HUDEP-2 (cell line): ENCODE results near the gene ADGRL3.
"Not testable (repeated sequence)": the region's sequence is repeated elsewhere in the genome, so short reads cannot be mapped to it uniquely, and the experiment has no call there.

Experiments used
- DNase-seq, 76 experiments: peaks; one replicate each; lab custom pipeline; 2025; ENCODE audit not compliant: unreplicated experiment in 76 of 76; lab: John Stamatoyannopoulos, UW

Gene ADGRL3

DNA sequence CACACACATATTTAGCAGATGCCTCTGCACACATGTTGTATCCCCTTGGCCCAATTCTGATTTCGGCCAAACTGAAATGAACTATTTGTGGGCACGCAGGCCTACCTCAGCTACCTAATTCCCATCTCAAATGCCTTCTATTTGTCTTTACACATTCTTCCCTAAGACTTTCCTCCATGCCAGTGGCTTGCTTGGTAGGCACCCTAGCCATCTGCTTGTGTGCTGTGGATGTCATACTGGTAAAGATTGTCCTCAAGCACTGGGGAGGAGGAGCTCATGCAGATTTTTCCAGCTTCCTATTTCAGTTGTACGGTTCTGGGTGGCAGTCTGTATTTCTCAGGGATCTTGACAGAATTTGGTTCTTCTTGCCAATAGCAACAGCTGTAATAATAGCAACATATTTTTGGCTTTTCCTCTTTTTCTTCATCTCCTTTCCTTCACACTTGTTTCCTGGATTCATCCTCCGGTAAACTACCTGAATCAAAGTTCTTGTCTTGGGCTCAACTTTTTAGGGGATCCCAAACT, 514.3 kb downstream of the ADGRL3 start:
- no peak for DNase-seq

DNA sequence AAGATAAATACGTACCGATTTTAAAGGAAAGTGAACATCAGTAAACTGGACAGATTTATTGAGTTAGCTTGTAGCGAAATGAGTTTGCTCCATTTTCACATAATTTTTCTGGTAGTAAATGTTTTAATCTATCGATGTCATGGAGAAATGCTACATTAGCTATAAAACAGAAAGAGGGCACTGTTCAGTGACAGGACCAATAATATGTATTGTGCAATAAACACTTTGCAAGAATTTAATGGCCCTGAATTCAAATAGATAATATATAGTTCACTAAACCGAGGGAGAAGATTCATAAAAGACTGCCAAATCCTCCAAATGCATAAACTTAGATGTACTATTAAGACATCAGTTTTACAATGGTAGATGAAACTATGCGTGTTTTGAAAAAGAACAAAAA, 516.3 kb downstream of the ADGRL3 start:
- no peak for DNase-seq

DNA sequence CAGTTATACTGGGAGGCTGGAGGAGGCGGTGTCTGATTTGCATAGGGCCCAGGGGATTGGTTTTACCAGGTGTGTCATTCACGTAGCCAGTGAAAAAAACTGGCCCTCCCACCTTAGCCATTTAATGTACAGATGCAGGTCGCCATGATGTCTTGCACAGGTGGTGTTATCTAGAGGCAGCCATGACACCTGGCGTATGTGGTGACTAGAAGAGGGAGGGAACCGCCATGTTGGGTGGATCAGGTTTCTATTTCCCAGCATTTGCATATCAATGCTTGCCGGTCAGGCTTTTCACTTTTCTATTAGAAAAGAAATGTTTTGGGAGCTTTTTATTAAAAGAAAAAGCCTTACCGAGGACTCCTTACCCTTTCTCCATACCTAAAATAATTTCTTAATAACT, 523.4 kb downstream of the ADGRL3 start:
- no peak for DNase-seq

DNA sequence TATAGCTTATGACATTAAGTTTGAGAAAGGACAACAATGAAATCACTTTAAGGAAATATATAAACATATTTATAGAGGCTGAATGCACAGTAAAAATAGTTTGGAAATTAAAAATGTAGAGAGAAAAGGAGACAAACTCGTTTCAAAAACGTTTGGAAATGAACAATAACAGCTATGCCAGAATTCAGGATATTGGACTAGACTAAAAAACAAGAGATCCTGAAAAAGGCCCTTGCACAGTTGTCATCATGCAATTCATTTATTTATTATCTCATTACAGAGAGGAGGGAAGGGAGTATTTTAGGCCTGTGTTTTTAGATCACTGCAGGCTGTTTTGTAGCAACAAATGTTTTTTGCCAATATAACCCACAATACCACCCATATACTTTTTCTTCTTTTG, 527.2 kb downstream of the ADGRL3 start:
- DNase-seq = no peak

- DNase-seq = no peak
These were observed 534.3 kb downstream of the ADGRL3 start for GRCh38 chr4:61734409-61734808.

- no peak for DNase-seq
These were observed 539.8 kb downstream of the ADGRL3 start for GRCh38 chr4:61739887-61740286.

- no peak for DNase-seq
These were observed 540.8 kb downstream of the ADGRL3 start for GRCh38 chr4:61740886-61741285.

DNA sequence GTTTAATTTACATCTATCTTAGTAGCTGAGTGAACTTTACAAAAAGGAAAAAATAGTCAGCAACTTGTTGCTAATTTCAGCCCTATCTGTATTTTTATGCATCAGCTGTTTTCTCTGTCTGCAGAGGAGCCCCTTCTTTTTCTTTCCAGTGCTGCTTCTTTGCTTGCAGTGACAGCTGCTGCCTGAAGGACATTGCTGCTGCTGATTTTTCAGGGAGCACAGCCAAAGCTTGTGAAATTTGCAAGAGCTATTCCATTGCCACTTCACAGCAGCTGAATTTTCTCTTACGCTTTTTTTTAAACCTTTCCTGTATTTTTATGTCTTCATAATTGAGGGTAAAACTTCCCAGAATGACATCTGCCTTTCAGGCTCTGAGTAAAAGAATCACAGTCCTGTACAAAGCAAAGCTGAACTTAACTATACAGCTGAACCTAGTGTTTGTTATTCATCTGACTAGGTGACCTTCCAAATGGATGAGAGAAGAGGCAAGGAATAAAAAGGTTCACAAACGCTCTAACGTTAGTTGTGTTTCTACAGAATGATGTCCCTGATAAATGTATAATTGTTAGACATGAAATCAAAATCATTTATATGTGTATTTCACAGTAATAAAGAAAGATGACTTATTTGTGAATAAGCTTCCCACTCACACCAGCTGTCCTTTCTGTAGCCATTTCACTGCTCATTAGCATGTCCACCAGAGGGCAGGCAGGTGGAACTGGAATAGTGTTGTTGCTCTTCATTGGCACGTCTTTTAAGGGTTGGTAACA, 541.4 kb downstream of the ADGRL3 start:
- peak in 12 of 76 experiments; percentile 1 to 36 (median 18) for DNase-seq

- no peak for DNase-seq
These were observed 550.7 kb downstream of the ADGRL3 start for GRCh38 chr4:61750810-61751209.

DNA sequence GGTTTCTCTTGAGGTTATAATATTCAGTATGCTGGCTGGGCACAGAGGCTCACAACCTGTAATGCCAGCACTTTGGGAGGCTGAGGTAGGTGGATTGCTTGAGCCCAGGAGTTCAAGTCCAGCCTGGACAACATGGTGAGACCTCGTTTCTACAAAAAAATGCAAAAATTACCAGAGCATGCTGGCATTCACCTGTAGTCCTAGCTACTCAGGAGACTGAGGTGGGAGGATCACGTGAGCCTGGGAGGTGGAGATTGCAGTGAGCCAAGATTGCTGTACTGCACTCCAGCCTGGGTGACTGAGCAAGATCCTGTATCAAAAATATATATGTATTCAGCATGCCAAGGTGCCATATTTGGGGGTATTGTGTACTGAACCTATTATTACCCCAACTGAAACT, 552.5 kb downstream of the ADGRL3 start:
- no peak for DNase-seq

DNA sequence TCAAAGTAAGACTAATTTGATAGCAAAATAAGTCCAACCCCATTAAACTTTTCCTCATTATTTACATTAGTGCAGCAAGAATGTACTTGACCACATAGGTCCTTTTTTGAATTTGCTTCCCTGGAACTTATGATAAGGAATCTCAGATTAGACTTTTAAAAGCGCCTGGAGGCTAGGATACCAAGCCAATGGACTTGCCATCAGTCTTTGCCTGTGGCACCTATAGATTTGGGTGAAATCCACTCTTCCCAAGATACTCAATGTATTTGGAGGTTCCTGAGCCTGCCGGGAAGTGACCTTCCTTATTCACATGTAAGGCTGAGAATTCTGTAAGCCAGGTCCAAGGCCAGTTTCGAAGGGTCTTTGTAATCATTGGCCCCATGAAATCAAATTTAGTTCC, 553.6 kb downstream of the ADGRL3 start:
- no peak for DNase-seq

DNA sequence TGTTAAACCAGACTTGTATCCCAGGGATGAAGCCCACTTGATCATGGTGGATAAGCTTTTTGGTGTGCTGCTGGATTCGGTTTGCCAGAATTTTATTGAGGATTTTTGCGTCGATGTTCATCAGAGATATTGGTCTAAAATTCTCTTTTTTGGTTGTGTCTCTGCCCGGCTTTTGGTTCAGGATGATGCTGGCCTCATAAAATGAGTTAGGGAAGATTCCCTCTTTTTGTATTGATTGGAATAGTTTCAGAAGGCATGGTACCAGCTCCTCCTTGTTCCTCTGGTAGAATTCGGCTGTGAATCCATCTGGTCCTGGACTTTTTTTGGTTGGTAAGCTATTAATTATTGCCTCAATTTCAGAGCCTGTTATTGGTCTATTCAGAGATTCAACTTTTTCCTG, 556.8 kb downstream of the ADGRL3 start:
- not testable (repeated sequence) for DNase-seq

- not testable (repeated sequence) for DNase-seq
These were observed 557.9 kb downstream of the ADGRL3 start for GRCh38 chr4:61757983-61758382.

DNA sequence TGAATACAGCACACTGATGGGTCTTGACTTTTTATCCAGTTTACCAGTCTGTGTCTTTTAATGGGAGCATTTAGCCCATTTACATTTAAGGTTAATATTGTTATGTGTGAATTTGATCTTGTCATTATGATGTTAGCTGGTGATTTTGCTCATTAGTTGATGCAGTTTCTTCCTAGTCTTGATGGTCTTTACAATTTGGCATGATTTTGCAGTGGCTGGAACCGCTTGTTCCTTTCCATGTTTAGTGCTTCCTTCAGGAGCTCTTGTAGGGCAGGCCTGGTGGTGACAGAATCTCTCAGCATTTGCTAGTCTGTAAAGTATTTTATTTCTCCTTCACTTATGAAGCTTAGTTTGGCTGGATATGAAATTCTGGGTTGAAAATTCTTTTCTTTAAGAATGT, 558.5 kb downstream of the ADGRL3 start:
- DNase-seq = not testable (repeated sequence)

GRCh38 chr4:61759245-61759644, 559.1 kb downstream of the ADGRL3 start:
- not testable (repeated sequence) for DNase-seq

- not testable (repeated sequence) for DNase-seq
These were observed 559.8 kb downstream of the ADGRL3 start for GRCh38 chr4:61759885-61760284.

GRCh38 chr4:61760820-61761219, 560.7 kb downstream of the ADGRL3 start:
- no peak for DNase-seq

DNA sequence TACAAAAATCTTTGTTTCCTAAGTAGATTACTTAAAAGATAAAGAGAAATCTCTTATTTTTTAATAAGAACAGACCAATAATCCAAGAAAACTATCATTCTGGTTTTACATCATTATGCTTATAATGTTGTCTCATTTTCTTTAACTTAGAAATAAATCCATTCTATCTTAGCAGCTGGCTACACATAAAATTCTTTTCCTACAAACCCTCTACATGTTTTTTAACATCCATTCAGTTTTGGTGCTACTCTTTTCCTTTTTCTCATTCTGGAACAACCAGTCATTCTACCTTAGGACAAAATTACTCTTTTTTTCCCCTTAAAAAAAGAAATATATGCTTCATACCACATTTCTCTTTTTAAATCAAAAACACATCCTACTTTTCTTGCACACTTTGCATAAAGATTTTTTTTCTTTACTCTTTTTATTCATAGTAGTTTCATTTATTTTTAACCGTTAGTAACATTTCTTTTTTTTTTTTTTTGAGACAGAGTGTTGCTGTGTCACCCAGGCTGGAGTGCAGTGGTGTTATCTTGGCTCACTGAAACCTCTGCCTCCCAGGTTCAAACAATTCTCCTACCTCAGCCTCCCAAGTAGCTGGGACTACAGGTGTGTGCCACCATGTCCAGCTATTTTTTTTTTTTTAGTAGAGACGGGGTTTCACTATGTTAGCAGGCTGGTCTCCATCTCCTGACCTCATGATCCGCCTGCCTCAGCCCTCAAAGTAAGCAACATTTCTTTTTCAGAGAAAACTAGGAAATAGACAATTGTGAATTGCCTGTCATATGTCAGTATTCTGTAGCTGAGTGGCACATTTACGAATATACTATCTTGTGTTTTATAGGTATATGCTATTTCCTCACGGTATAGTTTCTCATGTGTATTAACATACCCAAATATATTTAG, 562.8 kb downstream of the ADGRL3 start:
- no peak for DNase-seq

DNA sequence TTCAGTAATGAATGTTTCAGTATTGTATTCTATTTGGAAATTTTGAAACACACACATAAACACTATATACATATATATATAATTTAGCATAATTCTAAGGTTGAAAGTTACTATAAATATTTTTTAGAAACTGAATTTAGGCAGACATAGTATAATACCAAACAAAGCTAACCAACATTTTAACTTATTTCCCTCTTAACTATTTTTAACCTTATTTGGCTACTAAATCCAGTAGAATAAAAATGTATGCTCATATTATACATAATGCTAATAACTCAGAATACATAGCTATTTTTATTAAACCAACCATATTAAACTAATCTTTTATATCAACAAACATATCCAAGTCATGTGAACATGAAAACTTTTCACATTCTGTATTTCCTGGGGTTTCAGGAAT, 563.6 kb downstream of the ADGRL3 start:
- DNase-seq = no peak

GRCh38 chr4:61764090-61764489, 564.0 kb downstream of the ADGRL3 start:
- DNase-seq = not testable (repeated sequence)

GRCh38 chr4:61769444-61770167, 569.5 kb downstream of the ADGRL3 start:
- DNase-seq = not testable (repeated sequence)
